ENCODE measurements around the gene PRRT2. TPM values are rescaled to one million over a fixed set of nuclear protein-coding genes. Genes with fewer than 3 reads are reported as not detected.
A peak's percentile ranks its signal among the peaks of the same experiment; 100 is the strongest.

PRRT2 gene
- total and polyA plus RNA-seq, 2 experiments from 2014 or later, result 13.3 to 16.6 TPM

GRCh38 chr16:29804455-29805231 is 7.3 kb upstream of the PRRT2 start (continued):
- no peak for TF ChIP-seq CTCF (conservative IDR thresholded peaks at IDR 0.05; ENCODE audit: low read depth in 2 of 2)
- TF ChIP-seq, protein P1, sequence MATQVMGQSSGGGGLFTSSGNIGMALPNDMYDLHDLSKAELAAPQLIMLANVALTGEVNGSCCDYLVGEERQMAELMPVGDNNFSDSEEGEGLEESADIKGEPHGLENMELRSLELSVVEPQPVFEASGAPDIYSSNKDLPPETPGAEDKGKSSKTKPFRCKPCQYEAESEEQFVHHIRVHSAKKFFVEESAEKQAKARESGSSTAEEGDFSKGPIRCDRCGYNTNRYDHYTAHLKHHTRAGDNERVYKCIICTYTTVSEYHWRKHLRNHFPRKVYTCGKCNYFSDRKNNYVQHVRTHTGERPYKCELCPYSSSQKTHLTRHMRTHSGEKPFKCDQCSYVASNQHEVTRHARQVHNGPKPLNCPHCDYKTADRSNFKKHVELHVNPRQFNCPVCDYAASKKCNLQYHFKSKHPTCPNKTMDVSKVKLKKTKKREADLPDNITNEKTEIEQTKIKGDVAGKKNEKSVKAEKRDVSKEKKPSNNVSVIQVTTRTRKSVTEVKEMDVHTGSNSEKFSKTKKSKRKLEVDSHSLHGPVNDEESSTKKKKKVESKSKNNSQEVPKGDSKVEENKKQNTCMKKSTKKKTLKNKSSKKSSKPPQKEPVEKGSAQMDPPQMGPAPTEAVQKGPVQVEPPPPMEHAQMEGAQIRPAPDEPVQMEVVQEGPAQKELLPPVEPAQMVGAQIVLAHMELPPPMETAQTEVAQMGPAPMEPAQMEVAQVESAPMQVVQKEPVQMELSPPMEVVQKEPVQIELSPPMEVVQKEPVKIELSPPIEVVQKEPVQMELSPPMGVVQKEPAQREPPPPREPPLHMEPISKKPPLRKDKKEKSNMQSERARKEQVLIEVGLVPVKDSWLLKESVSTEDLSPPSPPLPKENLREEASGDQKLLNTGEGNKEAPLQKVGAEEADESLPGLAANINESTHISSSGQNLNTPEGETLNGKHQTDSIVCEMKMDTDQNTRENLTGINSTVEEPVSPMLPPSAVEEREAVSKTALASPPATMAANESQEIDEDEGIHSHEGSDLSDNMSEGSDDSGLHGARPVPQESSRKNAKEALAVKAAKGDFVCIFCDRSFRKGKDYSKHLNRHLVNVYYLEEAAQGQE (IDR thresholded peaks at IDR 0.05; ENCODE audit: unreplicated experiment), result no peak
- TF ChIP-seq ZNF331 (CRISPR knock-in tag; IDR thresholded peaks at IDR 0.05; ENCODE audit: low read depth), result no peak
- TF ChIP-seq CREB1 (CRISPR knock-in tag; IDR thresholded peaks at IDR 0.05; ENCODE audit: low read depth), result no peak
- no peak for TF ChIP-seq EZH2 (IDR thresholded peaks at IDR 0.05; ENCODE audit: low read depth, unreplicated experiment)

GRCh38 chr16:29805232-29806098 is 6.5 kb upstream of the PRRT2 start:
- Histone ChIP-seq H3K4me1 (ENCODE audit: insufficient read depth) (peaks cover 47% of the 10 kb centered on the region), H3K4me3 (peak overlapping the region; percentile 91), H2AFZ (peak overlapping the region; percentile 80; the same call in 1 of the 2 replicates), H4K20me1 (replicated peaks; ENCODE audit: insufficient read depth) (peaks cover 19% of the 10 kb centered on the region; the same call in 1 of the 2 replicates), H3K27me3 (ENCODE audit: insufficient read depth) (no peaks in the 10 kb centered on the region), H3F3A (replicated peaks; ENCODE audit: low read depth) (peaks cover 47% of the 10 kb centered on the region), H3K79me2 (replicated peaks; ENCODE audit: insufficient read depth) (peaks cover 21% of the 10 kb centered on the region), H3K27ac (ENCODE audit: low read depth) (peak overlapping the region; percentile 99), H3K9me2 (ENCODE audit: insufficient read depth) (no peaks in the 10 kb centered on the region), H3K4me2 (peak overlapping the region; percentile 91), H3K36me3 (ENCODE audit: insufficient read depth) (peaks cover 17% of the 10 kb centered on the region; the same call in 1 of the 2 replicates)
- TF ChIP-seq CREB1 (CRISPR knock-in tag; IDR thresholded peaks at IDR 0.05; ENCODE audit: low read depth) (peak; percentile 66), JUNB (IDR thresholded peaks at IDR 0.05; ENCODE audit: unreplicated experiment) (no peak), NANOG (IDR thresholded peaks at IDR 0.05; ENCODE audit: borderline replicate concordance) (peak; percentile 19; the same call in 1 of the 2 replicates), ETS1 (IDR thresholded peaks at IDR 0.05) (peak; percentile 58; the same call in 1 of the 2 replicates), POLR2AphosphoS5 (IDR thresholded peaks at IDR 0.05; ENCODE audit: low read depth) (peak; percentile 95), CTCF (conservative IDR thresholded peaks at IDR 0.05; ENCODE audit: low read depth in 2 of 2) (no peak), EZH2 (IDR thresholded peaks at IDR 0.05; ENCODE audit: low read depth, unreplicated experiment) (no peak)
- Mint-ChIP-seq H3K27ac (peak overlapping the region; percentile 99), H3K9me3 (peaks cover 3% of the 10 kb centered on the region), H3K4me3 (peak overlapping the region; percentile 91), H3K36me3 (ENCODE audit: low read depth) (peaks cover 67% of the 10 kb centered on the region), H3K4me1 (peaks cover 50% of the 10 kb centered on the region), H3K27me3 (ENCODE audit: insufficient read depth, low read depth, poor library complexity) (peaks cover 35% of the 10 kb centered on the region)
- DNase-seq (ENCODE audit: low spot score) (peak; percentile 97), ATAC-seq (peak; percentile 65)

Data from GM23338 (cell line).